Endothelial cell of umbilical vein (primary cell): ENCODE results near the gene ANGPT4. TPM values are rescaled to one million over a fixed set of nuclear protein-coding genes. Genes with fewer than 3 reads are reported as not detected.

Experiments used
- BruUV-seq: library from RNA; stranded (reverse); fragments of 400-500 nt; replicated peaks from 2 replicates; lab custom pipeline; 2021; lab: Mats Ljungman, UMichigan
- CTCF ChIA-PET: fragments of 300-600, 350-600 bp; sonication (Branson Sonifier 250); formaldehyde crosslinking; loops from one replicate; lab custom pipeline; 2021; ENCODE audit warnings: antibody characterized with exemption, inconsistent platforms; lab: Charles Lee
- POLR2A ChIA-PET: fragments of 300-600, 350-600 bp; sonication (Branson Sonifier 250); formaldehyde crosslinking; loops from one replicate; lab custom pipeline; 2021; ENCODE audit warnings: antibody characterized with exemption, inconsistent platforms; lab: Charles Lee
- DNase-seq: peaks from one replicate; pipeline ENCODE4 v3.0.0-alpha.2; 2011; ENCODE audit warnings: low read depth, low spot score
- FAIRE-seq: peaks from 2 replicates; lab custom pipeline; 2011; peaks lifted over from hg19 to GRCh38; lab: Jason Lieb, UNC
- H2AFZ ChIP-seq: 2 replicates; pipeline ENCODE4 v1.6.0; 2012; ENCODE audit warnings: low read depth, low read length, control low read depth, inconsistent platforms
- H3K27ac ChIP-seq: 2 replicates; pipeline ENCODE4 v1.5.1; 2011; ENCODE audit warnings: low read depth, mild to moderate bottlenecking, control low read depth, low read length, moderate library complexity; ENCODE audit not compliant: insufficient read depth
- H3K27me3 ChIP-seq, 2 experiments: 2 replicates each; pipeline versions ENCODE4 v1.6.0 to v1.6.1; 2011; ENCODE audit warnings: low read length in 2 of 2, mixed read lengths in 1 of 2; ENCODE audit not compliant: control insufficient read depth in 2 of 2, insufficient read depth in 2 of 2
- H3K36me3 ChIP-seq, 2 experiments: 2 replicates in 1 of 2; 3 replicates in 1 of 2; pipeline ENCODE4 v1.5.1; 2011; ENCODE audit warnings: low read length in 2 of 2, mild to moderate bottlenecking in 1 of 2, moderate library complexity in 1 of 2; ENCODE audit not compliant: control insufficient read depth in 2 of 2, insufficient read depth in 2 of 2; ENCODE audit errors: extremely low read depth in 1 of 2
- H3K4me1 ChIP-seq: 3 replicates; pipeline ENCODE4 v1.5.1; 2011; ENCODE audit warnings: mild to moderate bottlenecking, low read length; ENCODE audit not compliant: control insufficient read depth, insufficient read depth; ENCODE audit errors: extremely low read depth
- H3K4me2 ChIP-seq: 2 replicates; pipeline ENCODE4 v1.6.1; 2011; ENCODE audit warnings: low read length, control low read depth, mixed read lengths; ENCODE audit not compliant: insufficient read depth
- H3K4me3 ChIP-seq, 3 experiments: fragments of 200-600 bp in 1 of 3; sonication (generic), shearing (Covaris generic) in 1 of 3; replicated peaks in 1 of 3; 2 replicates each; pipeline ENCODE4 v1.5.1; 2011 to 2016; ENCODE audit warnings: control low read depth in 3 of 3, low read length in 3 of 3, mild to moderate bottlenecking in 2 of 3, inconsistent platforms in 1 of 3, low read depth in 1 of 3, moderate library complexity in 1 of 3; ENCODE audit not compliant: insufficient read depth in 1 of 3
- H3K79me2 ChIP-seq: 2 replicates; pipeline ENCODE4 v1.6.0; 2012; ENCODE audit warnings: low read length, inconsistent platforms; ENCODE audit not compliant: control insufficient read depth, insufficient read depth
- H3K9ac ChIP-seq: replicated peaks from 2 replicates; pipeline ENCODE3; 2011; ENCODE audit warnings: low read length, control low read depth; ENCODE audit not compliant: insufficient read depth; ENCODE audit errors: extremely low read depth
- H3K9me1 ChIP-seq: replicated peaks from 3 replicates; pipeline ENCODE4 v1.6.0; 2011; ENCODE audit warnings: mild to moderate bottlenecking, low read length; ENCODE audit not compliant: control insufficient read depth, insufficient read depth; ENCODE audit errors: extremely low read depth
- H3K9me3 ChIP-seq: replicated peaks from 2 replicates; pipeline ENCODE4 v1.5.1; 2012; ENCODE audit warnings: low read length, inconsistent platforms; ENCODE audit not compliant: control insufficient read depth, insufficient read depth
- H4K20me1 ChIP-seq: replicated peaks from 2 replicates; pipeline ENCODE3; 2011; ENCODE audit warnings: mild to moderate bottlenecking, low read length; ENCODE audit not compliant: control insufficient read depth, insufficient read depth; ENCODE audit errors: extremely low read depth
- CTCF ChIP-seq, 2 donors: IDR thresholded peaks; 1 replicate in 1 of 2; 2 replicates in 1 of 2; pipeline ENCODE4 v1.5.1; 2011; ENCODE audit warnings: low read length in 2 of 2, mild to moderate bottlenecking in 2 of 2, moderate library complexity in 2 of 2, control low read depth in 1 of 2, inconsistent platforms in 1 of 2, low read depth in 1 of 2; ENCODE audit not compliant: insufficient read depth in 1 of 2; ENCODE audit errors: extremely low read depth in 1 of 2
- EZH2 ChIP-seq: IDR thresholded peaks from 2 replicates; pipeline ENCODE4 v1.6.1; 2012; ENCODE audit warnings: borderline replicate concordance, low read depth, mild to moderate bottlenecking, moderate library complexity, low read length, inconsistent platforms; ENCODE audit not compliant: severe bottlenecking
- FOS ChIP-seq: IDR thresholded peaks from 2 replicates; pipeline ENCODE4 v1.6.1; 2011; ENCODE audit warnings: mild to moderate bottlenecking, low read length, moderate library complexity, borderline replicate concordance; ENCODE audit not compliant: insufficient read depth
- GATA2 ChIP-seq: IDR thresholded peaks from 2 replicates; pipeline ENCODE4 v1.7.0; 2011; ENCODE audit warnings: low read depth, mild to moderate bottlenecking, moderate library complexity, mixed read lengths, low read length; ENCODE audit not compliant: insufficient read length, insufficient read depth
- JUN ChIP-seq: IDR thresholded peaks from 2 replicates; pipeline ENCODE4 v1.6.1; 2011; ENCODE audit warnings: borderline replicate concordance, low read depth; ENCODE audit not compliant: insufficient read length, insufficient read depth
- MYC ChIP-seq: IDR thresholded peaks from one replicate; pipeline ENCODE4 v1.6.1; 2011; ENCODE audit warnings: mild to moderate bottlenecking, low read depth, low read length
- POLR2AphosphoS5 ChIP-seq: IDR thresholded peaks from 2 replicates; pipeline ENCODE4 v1.6.1; 2012; ENCODE audit warnings: low read depth, mild to moderate bottlenecking, control low read depth, low read length, moderate library complexity; ENCODE audit not compliant: insufficient read depth
- dilution Hi-C: fragments of 300-500 bp; cut with MboI; formaldehyde crosslinking; loops from one replicate; pipeline ENCODE4 v1.15.0; 2019; ENCODE audit warnings: low sequenced_read_pairs; ENCODE audit not compliant: extremely low pct_ligation_motif_present
- intact Hi-C: fragments of 100-400 bp; cut with micrococcal nuclease; formaldehyde crosslinking; loops from one replicate; pipeline ENCODE4 v1.10.0; 2022
- polyA plus RNA-seq, 4 experiments: library from polyadenylated mRNA; depleted of rRNA in 3 of 4; stranded (reverse) in 3 of 4; unstranded in 1 of 4; fragments of >200 nt; gene quantifications; 2 replicates each; pipeline versions ENCODE4 v1.2.1 to v1.2.3, GENCODE V29; 2011 to 2012; ENCODE audit warnings: missing spikeins in 1 of 4
- total RNA-seq: library from RNA; stranded (reverse); gene quantifications from 2 replicates; pipeline ENCODE4 v1.2.3, GENCODE V29; 2021

Gene ANGPT4
- total and polyA plus RNA-seq, 2 donors (not counting 3 experiments of a cell fraction or from before 2014, with no cell fraction given), result not detected

- FAIRE-seq, result no peak
- Histone ChIP-seq H2AFZ (peak overlapping the region; percentile 75), H3K9me3 (no peaks in the 10 kb centered on the region), H3K36me3 (no peaks in the 10 kb centered on the region), H3K4me1 (peaks cover 38% of the 10 kb centered on the region), H4K20me1 (no peaks in the 10 kb centered on the region), H3K9ac (peak overlapping the region; percentile 51), H3K4me3 (peak overlapping the region; percentile 4 to 35 (median 10)), H3K4me2 (peak overlapping the region; percentile 61), H3K79me2 (peaks cover 31% of the 10 kb centered on the region), H3K27ac (peak overlapping the region; percentile 88), H3K27me3 (no peaks in the 10 kb centered on the region), H3K9me1 (no peaks in the 10 kb centered on the region)
- DNase-seq, result no peak
- dilution Hi-C loops (no loop called here), intact Hi-C loops (loop anchor here (1.0 to 10.0 kb wide), 4 partner anchors 11 to 662 kb away; partner anchors contain the start of genes SIRPB2 and SRXN1)
- ChIA-PET CTCF (interaction anchor here (0.6 to 3.9 kb wide), 9 partner anchors 8 to 276 kb away, joined by 4 to 28 read pairs (median 5); no protein-coding TSS in a partner anchor), POLR2A (interaction anchor here (0.6 kb wide), 2 partner anchors 109 to 962 kb away, joined by 3 to 4 read pairs; no protein-coding TSS in a partner anchor)
- TF ChIP-seq GATA2, result peak; percentile 91
- no peak for TF ChIP-seq CTCF (IDR thresholded peaks at IDR 0.05; ENCODE audit: extremely low read depth in 1 of 2, insufficient read depth in 1 of 2, low read depth in 1 of 2, low read length in 2 of 2)
- peak; percentile 27 for TF ChIP-seq FOS
- no TSS peak for BruUV-seq
Measured at GRCh38 chr20:833121-833449, 83.0 kb downstream of the ANGPT4 start.

- intact Hi-C loops, result loop anchor here (10.0 kb wide), 2 partner anchors 297 to 663 kb away; partner anchors contain the start of gene SIRPB2
- no peaks in the 10 kb centered on the region for H3K9me3 ChIP-seq
- POLR2A ChIA-PET, result no interaction called here
- peaks cover 28% of the 10 kb centered on the region for H3K4me1 ChIP-seq
- TF ChIP-seq MYC, result no peak
- TF ChIP-seq JUN, result no peak
- no peak for TF ChIP-seq EZH2
- TF ChIP-seq GATA2, result no peak
- no peak for TF ChIP-seq POLR2AphosphoS5
- BruUV-seq, result no TSS peak
- dilution Hi-C loops, result no loop called here
- H3K4me3 ChIP-seq, result no peak overlapping the region
- FAIRE-seq (no peak), DNase-seq (no peak)
- H3K9ac ChIP-seq, result no peak overlapping the region
- H4K20me1 ChIP-seq, result no peaks in the 10 kb centered on the region
- peaks cover 21% of the 10 kb centered on the region for H3K79me2 ChIP-seq
- no peaks in the 10 kb centered on the region for H3K9me1 ChIP-seq
- H2AFZ ChIP-seq, result no peak overlapping the region
- H3K4me2 ChIP-seq, result no peak overlapping the region
- H3K36me3 ChIP-seq, result no peaks in the 10 kb centered on the region
- no peak overlapping the region for H3K27ac ChIP-seq
- no peaks in the 10 kb centered on the region for H3K27me3 ChIP-seq
- CTCF ChIA-PET, result interaction anchor here (1.2 to 3.9 kb wide), 6 partner anchors 12 to 277 kb away, joined by 4 to 28 read pairs (median 6); no protein-coding TSS in a partner anchor
Measured at GRCh38 chr20:831956-832355, 84.2 kb downstream of the ANGPT4 start.
